GM19023 (cell line): ENCODE results near the gene PARD3B.

ENCODE experiments used
- ATAC-seq: cut with Tn5 transposase; IDR thresholded peaks from one replicate; pipeline ENCODE4 v1.9.1; 2021; ENCODE audit warnings: mild to moderate bottlenecking, moderate library complexity; ENCODE audit not compliant: unreplicated experiment

Gene PARD3B

DNA sequence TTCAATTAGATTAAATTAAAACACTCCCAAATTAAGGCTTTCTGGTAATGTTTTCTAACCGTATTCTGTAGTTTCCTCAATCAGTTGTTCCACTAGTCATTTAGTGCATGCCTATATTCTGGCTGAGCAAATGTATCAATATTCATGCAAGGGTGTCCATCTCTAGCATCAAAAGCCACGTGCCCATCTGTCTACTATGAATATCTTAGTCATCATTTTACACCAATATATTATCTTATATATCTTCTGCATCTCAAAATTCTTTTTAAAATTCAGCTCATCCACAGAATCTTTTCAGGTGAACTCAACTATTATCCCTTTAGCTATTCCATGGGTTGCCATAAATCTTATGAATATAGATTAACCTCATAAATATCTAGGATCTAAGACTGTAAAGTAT is 488.2 kb downstream of the PARD3B start:
- ATAC-seq = no peak

GRCh38 chr2:205034034-205034433 is 488.8 kb downstream of the PARD3B start:
- no peak for ATAC-seq

DNA sequence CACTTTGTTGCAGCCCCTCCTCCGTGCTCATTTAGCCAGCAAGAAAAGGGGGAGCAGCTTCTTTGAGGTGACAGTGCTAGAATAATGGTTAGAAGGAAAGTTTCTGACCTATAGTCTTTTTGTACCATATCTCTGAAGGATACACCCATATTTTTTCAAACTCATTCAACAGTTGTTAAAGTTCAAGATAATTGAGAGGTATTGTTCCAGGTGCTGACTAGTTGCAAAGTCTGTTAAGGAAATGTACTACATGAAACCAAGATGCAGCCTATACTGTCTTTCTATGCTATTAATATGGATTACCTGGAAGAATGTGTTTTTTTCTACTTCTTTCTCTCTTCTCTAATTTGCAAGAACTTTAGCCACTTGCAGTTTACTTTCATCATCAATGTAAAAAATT is 495.0 kb downstream of the PARD3B start:
- ATAC-seq = no peak

- ATAC-seq = no peak
Observed at GRCh38 chr2:205041472-205042130, 496.3 kb downstream of the PARD3B start.

- no peak for ATAC-seq
Observed at GRCh38 chr2:205043285-205043684, 498.0 kb downstream of the PARD3B start.

DNA sequence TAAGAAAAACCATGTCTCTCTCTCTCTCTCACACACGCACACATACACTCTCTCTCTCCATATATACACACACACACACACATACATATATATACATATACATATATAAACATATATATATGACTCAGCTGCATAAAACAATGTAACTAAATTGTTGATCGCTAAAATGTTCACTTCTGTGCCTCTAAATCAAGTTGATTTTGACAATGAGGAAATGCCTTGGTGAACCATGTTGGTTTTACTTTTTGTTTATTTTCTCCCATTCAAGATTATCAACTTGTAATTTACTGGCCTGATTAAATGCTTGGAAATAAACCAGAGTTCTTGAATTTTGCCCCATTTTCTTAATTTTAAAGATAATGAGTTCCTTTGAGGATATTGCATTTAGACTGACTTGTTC is 500.4 kb downstream of the PARD3B start:
- no peak for ATAC-seq

- no peak for ATAC-seq
Observed at GRCh38 chr2:205047273-205047839, 502.1 kb downstream of the PARD3B start.

- ATAC-seq = no peak
Observed at GRCh38 chr2:205051417-205051816, 506.1 kb downstream of the PARD3B start.

DNA sequence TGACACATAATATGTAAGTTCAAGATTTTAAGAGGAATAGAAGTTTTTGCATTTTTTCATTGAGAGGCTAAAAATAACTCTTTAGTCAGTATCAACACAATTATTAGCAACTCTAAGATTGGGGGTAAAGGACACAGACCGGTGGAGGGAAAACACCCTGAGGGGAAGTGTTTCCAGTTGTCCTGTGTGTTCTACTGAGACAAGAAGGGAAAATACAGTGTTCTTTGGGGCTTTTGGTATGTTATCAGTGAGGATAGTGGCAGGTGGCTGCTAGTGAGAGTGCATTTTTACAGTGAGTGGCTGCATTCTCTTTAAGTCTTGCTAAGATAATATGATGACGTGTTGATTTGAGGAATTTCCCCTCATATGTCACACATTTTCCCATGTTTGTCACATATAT is 507.5 kb downstream of the PARD3B start:
- no peak for ATAC-seq

GRCh38 chr2:205053827-205054410 is 508.6 kb downstream of the PARD3B start:
- no peak for ATAC-seq

DNA sequence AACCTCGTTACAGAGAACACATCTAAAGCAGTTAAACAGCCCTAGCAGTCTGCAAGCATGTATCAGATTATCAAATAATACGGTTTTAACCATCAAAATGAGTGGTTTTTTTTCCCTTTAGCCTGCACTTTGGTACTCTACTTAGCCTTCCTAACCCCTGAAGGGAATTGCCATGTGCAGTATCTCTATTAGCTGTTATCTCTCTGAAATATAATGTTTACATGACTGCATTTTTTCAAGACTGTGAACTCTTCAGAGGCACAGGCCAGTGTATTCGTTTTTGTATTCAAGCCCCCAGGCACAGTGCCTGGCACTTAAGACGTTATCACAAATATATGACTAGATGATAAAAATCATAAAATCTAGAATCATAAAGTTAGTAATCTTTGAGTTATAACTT is 509.5 kb downstream of the PARD3B start:
- no peak for ATAC-seq

DNA sequence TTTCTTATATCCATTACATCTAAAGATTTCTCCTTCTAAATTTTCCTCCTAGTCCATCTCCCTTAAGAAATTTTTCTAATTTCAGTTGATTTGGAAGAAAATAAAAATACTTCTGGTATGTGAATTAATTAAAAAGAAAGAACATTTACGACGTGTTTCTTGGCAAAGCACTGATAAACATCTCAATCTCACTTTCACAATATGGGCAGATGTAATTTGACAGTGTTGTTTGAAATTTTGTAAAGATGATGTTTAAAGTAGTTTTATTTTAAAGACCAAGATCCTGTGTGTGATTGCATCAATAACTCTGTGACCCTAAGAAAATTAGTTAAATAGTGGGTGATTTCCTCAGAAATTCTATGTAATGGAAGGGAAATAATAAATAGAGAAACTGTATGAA is 510.0 kb downstream of the PARD3B start:
- ATAC-seq = no peak

DNA sequence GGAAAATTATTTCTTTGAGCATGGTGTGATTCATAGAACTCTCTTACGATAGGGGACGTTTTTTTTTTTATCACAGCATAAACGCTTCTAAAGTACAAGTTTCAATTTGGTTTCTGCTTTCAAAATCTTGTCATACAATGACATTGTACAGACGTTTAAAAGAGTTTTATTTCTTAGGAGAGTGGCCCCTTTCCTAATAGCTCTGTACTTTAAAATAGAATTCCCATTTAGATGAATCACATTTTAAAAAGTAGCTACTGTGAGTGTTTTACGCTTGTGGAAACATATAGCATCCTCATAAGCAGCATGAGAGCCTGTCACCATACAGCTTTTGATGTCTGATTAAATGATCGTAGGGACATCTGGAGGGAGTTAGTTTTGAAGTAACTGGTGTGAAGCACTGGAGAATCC is 510.9 kb downstream of the PARD3B start:
- no peak for ATAC-seq

GRCh38 chr2:205058409-205058808 is 513.1 kb downstream of the PARD3B start:
- ATAC-seq = no peak

GRCh38 chr2:205060269-205060668 is 515.0 kb downstream of the PARD3B start:
- no peak for ATAC-seq

- ATAC-seq = no peak
Observed at GRCh38 chr2:205066081-205066480, 520.8 kb downstream of the PARD3B start.

DNA sequence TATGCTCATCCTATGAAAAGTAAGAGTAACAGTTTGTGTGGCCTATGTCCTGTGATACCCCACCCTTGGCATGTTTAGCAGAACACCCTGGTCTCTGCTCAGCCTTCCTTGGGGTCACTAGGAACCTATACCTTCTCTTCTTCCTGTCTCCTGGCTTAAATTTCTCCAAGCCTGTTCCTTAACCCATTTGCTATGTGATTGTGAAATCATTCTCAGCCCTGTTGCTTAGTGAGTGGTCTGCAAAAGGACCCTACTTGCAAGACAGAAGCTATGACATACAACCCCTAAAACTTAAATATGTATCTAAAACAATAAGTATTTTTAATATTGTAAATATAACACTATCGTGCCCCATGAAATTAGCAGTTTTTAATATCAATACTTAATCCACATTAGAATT is 524.7 kb downstream of the PARD3B start:
- ATAC-seq = no peak

- no peak for ATAC-seq
Observed at GRCh38 chr2:205070889-205071288, 525.6 kb downstream of the PARD3B start.

GRCh38 chr2:205073433-205074020 is 528.3 kb downstream of the PARD3B start:
- ATAC-seq = no peak

- ATAC-seq = no peak
Observed at GRCh38 chr2:205076405-205076804, 531.1 kb downstream of the PARD3B start.

DNA sequence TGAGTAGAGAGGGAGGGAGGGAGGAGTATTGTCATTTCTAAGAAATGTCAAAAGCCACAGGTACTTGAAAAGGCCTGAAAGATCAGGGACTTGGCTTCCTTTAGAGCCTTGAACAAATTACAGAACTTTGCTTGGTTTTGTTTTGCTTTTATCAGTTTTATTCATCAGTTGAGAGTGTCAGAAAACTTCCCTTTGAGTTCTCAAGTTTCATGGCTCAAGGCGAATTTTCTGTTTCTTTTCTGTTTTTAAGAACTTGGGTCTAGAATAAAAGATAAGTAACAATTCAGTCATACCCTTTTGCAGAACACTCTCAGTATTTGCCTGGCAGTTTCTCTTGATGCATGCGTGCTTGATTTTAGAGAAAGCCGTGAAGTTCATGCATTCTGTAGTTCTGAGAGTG is 531.9 kb downstream of the PARD3B start:
- no peak for ATAC-seq

DNA sequence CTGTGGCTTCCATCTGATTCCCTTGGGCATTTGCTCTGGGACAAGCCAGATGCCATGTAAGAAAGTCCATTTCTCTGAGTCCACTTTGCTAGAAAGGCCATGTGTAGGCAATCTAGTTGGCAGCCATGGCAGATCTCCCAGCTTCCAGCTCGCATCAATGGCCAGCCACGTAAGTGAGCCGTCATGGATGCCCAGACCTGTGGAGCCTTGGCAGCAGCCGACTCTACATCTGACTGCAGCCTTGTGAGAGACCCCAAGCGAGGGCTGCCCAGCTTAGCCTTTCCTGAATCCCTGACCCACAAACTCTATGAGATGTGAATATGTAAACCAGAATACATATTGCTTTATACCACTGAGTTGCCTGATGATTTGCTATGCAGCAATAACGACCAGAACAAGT is 533.5 kb downstream of the PARD3B start:
- ATAC-seq = no peak
